Femur (tissue), 1 donor: Measurements from ENCODE around the gene C6orf47.
A peak's percentile ranks its signal among the peaks of the same experiment; 100 is the strongest.
"Not testable (repeated sequence)": the region's sequence is repeated elsewhere in the genome, so short reads cannot be mapped to it uniquely, and the experiment has no call there.

Source experiments
- DNase-seq: peaks from one replicate; pipeline ENCODE4 v3.0.0-alpha.2; 2017

C6orf47 gene, protein sequence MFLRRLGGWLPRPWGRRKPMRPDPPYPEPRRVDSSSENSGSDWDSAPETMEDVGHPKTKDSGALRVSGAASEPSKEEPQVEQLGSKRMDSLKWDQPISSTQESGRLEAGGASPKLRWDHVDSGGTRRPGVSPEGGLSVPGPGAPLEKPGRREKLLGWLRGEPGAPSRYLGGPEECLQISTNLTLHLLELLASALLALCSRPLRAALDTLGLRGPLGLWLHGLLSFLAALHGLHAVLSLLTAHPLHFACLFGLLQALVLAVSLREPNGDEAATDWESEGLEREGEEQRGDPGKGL

DNA sequence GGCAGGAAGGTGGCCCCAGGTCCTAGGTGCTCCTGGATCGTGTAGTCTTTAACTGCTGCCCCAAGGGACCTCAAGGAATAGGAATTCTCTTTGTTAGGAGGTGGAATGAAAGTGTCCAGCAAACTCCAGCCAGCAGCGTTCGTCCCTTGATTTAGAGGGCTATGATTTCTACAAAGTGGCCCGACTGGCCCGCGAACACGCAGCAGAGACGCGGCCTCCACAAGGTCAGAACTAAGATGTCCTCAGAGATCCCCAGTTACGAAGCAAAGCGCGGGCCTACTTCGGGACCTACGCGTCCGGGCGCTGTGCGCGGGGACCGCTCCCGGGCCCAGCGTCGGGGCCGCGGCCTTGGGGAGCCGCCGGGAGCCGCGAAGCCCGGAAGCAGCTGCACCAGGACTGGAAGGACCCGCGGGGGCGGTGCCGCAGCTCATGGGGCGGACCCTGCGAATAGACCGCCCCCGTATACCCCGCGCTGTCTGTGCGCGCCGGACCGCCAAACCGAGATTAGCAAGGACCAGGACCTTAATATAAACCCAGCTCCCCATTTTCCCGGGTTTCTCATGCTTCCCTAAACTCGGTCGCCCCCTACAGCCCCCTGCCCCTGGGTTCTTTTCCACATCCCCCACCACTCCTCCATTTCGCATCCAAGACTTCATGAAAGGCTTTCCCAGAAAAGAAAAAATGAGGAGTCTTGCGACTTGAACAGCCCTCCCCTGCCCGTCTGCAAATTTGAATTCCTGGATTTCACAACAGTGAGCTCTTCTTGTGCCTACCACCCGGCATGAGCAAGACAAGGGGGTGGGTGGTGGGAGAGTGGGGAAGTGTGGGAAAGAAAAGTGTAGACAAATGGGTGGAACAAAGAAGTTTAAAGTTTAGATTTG, at the start of gene C6orf47:
Gene C6orf47 (minus strand): TSS at position 398 of the 881 bp plus-strand sequence. CDS start 831 bp downstream, outside the sequence.
- DNase-seq, result peak; percentile 92

DNA sequence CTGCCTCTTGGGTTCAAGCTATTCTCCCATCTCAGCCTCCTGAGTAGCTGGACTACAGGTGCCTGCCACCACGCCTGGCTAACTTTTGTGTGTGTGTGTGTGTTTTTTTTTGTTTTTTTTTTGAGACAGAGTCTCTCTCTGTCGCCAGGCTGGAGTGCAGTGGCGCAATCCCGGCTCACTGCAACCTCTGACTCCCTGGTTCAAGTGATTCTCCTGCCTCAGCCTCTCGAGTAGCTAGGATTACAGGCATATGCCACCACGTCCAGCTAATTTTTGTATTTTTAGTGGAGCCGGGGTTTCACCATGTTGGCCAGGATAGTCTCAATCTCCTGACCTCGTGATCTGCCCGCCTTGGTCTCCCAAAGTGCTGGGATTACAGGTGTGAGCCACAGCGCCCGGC, 48.6 kb upstream of the C6orf47 start:
- not testable (repeated sequence) for DNase-seq

DNA sequence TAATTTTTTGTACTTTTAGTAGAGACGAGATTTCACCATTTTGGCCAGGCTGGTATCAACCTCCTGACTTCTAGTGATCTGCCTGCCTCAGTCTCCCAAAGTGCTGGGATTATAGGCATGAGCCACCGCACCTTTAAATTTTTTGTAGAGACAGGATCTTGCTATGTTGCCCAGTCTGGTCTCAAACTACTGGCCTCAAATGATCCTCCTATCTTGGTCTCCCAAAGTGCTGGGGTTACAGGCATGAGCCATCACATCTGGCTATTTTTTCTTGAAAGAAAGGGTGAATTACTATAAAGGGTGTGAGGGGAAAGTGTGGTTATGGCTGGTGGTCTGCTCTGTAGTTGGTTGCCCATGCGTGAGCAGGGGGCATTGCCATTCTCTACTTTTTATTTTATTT, 47.6 kb upstream of the C6orf47 start:
- DNase-seq, result no peak

DNA sequence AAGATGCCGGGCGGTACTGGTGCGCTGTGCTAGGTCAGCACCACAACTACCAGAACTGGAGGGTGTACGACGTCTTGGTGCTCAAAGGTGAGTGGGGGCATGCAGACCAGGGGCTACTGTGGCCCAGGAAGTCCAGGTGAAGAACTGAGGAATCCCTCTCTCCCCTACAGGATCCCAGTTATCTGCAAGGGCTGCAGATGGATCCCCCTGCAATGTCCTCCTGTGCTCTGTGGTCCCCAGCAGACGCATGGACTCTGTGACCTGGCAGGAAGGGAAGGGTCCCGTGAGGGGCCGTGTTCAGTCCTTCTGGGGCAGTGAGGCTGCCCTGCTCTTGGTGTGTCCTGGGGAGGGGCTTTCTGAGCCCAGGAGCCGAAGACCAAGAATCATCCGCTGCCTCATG, 47.1 kb upstream of the C6orf47 start:
- DNase-seq, result no peak

DNA sequence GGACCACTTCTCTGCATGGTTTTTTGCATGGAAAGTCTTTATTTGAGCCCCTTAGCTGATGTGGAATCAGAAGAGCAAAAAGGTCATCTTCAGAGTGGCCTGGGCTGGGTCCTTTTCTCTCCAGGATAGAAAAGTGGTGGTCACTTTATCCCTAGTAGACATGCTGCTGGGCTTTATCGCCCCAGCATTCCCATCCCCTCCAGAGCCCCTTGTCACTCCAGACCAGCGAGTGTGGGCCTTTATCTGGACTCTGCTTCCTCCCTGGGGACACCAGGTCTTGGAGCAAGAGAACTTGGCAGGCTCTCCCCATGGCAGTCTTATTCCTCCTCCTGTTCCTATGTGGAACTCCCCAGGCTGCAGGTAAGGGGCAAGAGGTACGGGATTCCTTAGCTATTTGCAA, 46.0 kb upstream of the C6orf47 start, which contains the start of gene LY6G6F:
Gene LY6G6F (plus strand): TSS at position 268 of the 400 bp plus-strand sequence. CDS start 41 bp downstream, at position 309.
- DNase-seq, result no peak

DNA sequence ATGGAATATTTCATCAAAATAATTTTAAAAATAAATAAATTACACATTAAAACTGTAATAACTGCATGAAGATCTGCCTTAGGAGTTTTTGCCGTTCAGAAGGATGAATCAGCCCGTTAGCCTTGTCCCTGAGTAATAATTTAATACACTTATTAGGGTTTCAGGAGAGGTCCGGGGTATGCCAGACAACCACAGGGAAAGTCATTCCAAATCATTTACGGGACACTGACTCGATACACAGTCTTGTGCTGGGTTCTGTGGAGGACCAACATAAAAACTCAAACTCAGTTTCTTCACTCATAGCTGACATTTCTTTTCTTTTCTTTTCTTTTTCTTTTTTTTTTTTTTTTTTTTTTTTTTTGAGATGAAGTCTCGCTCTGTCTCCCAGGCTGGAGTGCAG, 45.4 kb upstream of the C6orf47 start:
- no peak for DNase-seq

DNA sequence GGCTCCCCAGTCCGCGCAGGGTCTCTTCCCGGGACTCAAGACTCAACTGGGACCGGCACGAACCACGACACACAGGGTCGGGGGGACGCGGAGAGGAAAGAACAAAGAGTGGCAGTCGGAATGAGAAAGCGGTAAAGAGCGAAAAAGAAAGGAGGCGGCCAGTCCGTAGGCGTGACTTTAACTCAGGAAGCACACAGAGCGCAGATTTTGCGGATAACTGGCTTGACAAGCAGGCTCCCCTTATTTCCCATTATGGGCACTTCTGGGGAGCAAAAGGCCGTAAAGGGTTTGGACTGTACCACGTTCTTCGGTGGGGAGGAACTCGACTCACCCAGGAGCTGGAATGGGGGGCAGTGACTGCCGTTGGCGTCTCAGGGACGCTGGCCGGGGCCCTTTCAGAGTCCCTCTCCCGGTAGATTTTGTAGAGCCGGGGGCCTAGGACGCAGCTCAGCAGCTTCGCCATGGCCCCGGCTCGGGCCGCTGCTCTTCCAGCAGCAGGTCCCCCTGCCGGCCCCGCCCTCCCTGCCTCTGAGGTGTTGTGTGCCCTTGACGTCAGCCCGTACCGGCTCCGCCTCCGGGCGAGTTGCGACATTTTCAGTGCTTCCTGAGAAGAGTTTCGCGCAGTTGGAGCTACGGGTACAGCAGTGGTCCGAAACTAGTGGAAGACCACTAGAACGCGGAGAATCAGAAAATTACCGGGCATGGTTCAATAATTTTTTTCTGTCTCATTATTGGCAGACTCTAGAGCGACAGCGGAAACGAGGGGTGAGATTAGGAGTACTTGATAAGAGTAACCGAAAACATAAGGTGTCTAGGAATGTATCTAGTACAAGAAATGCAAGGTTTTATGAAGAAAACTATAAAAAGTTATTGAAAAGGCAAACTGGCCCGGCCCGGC, 42.5 kb upstream of the C6orf47 start, which contains the start of gene ABHD16A:
Gene ABHD16A (minus strand): TSS at position 506 of the 898 bp plus-strand sequence. CDS start 43 bp downstream, at position 463.
- peak; percentile 99 for DNase-seq

DNA sequence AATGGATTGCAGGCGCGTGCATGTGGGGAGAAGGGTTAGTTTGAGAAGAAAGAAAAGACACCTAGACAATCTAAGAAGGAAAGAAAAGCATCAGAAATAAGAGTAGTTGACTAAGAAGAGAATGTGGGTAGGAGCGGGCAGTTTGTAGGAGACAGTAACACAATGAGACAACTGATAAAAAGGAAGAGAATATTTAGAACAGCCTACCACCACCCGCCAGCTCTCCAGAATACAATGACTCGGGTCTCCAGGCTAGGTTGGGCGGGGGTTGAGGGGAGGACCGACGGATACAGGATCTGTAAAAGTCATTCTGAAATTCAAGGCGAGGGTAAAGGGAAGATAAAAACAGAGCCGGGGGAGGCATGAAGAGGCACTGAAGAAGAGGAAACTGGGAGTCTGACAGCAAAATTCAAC, 41.8 kb upstream of the C6orf47 start:
- DNase-seq, result no peak

DNA sequence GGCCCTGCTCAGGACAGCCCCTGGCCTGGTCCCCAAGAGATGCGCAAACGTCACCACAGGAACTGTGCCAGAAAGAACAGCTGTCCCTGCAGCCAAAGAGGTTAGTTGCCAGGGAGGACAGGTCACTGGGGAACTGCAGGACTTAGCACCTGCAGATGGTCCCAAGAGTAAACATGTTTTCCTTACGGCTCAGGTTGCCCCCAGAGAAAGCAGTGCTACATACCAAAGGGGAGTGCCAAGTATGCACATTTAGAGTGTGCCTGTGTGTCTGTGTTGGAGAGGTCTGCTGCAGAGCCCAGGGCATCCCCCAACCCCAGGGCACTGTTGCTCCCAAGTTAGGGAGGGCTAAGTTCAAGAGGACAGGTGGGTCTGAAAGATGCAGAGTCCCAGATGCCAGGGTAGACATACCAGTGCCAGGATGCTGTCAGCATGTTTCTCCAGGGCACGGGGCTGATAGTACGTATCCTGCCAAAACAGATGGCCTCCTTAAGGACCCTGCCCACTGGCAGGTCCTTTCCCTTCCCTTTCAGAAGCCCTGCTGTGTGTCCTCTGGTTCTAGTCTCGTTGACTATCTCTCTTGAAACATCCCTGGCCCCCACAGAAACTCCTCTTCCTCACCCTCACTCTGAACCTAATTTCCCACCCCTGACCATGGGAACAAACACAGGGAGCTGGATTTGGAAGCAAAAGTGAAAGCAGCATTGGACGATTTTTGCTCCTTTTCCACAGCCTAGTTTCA, 41.3 kb upstream of the C6orf47 start:
- peak; percentile 72 for DNase-seq

DNA sequence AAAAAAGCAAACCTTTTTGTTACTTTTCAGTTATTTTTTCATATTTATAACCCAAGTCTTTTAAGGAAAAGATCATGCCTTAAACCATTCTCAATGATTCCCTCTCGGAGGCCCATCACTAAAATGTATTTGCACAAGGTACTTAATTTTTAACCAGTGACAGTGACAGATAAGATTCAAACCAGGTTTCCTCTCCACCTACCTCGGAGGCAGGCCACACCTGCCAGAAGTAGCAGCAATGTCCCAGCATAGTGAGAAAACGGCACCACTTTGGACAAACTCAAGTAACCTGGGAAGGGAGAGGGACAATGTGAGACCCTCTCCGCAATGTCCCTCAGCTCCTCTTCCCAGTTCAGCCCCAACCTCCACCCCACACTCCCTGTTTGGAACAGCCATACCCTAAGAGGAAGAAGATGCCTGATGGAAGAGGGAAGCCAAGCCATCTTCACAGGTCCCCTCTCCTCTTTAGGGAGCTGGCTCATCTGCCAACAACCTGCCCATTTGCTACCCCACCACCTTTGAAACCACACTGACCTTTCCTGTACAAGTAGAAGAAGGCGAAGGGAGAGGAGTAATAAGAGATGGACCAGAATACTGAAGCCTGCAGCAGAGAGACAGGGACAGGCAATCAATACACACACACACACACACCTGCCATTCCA, 40.3 kb upstream of the C6orf47 start:
- DNase-seq, result no peak

DNA sequence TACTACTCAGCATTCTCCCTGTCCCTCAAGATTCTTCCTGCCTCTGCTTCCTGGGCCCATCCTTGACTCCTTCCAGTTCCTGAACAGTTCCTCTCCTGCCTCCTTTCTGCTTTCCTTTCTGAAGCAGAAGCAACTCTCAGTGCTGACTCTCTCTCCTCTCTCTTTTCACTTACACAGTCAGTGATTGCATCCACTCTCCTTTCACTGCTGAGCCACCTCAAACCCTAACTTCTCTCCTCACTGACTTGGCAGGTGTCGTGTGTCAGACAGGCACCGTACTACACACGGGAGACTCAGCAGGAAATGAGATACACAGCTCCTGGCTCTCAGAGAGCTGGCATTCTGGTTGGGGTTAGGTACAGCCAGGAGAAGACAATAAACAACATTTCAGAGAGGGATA, 37.0 kb upstream of the C6orf47 start:
- DNase-seq, result no peak

DNA sequence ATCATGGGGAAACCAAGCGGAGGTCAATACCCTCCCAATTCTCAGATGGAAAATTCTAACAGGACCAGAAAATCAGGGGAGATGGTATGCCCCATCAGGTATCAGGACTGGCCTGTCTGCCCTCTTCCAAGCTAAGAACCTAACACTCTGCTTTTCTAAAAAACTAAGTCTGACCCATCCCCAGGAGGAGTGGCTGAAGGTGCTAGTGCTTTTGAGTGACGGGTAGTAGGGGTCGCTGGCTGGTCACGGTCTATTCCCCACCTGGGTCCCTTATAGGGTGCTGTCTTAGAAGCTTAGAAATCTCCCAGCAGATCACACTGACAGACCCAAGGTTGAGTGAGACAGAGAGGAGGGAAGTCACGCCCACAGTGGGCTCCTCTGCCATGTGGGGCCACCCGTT, 33.0 kb upstream of the C6orf47 start:
- DNase-seq, result no peak

DNA sequence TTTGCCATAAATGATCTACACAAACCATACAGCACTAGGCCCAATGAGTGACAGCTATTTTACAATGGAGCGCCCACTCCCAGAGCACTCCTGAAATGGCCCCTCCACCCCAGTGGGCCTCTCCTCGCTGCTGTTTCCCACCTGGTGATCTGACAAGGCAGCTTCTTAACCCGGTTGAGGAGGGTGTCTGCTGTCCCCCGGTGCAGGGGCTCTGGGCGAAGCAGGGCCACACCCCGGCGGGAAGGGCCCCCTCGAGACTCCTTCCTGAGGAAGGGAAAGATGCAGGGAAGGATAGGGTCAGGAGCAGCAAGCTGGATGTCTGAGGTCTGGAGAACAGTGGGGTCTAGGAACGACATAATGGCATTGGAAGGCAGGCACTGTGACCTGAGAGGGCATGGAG, 32.3 kb upstream of the C6orf47 start:
- DNase-seq, result no peak

DNA sequence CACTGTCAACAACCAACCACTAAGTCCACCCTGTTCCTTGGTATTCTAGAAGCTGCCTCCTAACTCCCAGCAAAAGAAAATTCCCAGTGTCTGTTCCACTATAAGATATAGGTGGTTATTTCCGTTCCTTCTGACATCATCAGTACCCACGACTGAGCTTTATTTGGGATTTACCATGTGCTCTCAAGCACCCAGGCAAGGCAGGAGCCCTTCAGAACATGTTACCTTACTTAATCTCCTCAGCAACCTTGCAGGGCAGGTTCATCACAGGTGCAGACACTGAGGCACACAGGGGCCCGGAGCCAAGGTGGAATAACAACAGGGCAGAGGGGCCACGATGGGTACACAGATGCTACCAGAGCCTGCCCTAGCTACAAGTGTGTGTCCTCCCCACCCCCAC, 31.8 kb upstream of the C6orf47 start:
- no peak for DNase-seq

DNA sequence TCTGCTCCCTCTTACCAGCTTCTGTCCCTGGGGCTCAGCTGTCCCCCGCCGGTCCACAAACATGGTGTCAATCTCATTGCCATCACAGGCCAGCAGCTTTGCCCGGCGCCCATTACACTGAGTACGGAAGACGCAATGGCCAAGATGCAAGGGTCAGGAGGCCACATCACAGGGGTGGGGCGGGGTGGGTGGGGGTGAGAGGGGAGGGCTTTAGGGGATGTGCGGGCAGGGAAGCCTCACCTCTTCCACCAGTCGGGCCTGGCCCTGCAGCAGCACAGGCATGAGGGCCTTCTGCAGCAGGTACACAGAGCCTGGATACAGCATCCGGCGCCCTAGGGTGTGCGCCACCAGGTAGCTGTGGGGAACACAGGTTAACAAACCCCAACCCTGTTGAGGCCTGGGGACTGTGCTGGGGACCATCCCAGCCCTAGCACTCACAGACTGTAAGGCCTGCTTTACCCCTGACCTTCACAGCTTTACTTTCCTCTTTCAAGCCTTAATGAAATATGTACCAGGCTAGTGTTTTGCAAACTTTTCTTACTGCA, 31.1 kb upstream of the C6orf47 start:
- no peak for DNase-seq

DNA sequence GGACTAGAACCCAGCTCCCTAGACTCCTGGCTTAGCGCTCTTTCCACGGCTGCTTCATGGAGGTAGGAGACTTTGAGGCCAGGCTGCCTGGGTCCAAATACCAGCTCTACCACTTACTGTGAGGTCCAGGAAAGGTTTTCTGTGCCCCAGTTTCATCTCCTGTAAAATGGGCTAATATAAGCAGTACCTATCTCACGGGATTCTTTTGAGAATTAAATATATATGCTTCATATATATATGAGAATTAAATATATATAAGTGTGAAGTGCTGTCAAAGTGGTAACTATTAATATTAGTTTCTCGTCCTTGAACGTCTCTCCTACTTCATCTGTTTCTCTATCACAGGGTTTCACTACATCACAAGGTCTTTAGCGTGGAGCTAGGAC, 30.5 kb upstream of the C6orf47 start:
- DNase-seq, result no peak

DNA sequence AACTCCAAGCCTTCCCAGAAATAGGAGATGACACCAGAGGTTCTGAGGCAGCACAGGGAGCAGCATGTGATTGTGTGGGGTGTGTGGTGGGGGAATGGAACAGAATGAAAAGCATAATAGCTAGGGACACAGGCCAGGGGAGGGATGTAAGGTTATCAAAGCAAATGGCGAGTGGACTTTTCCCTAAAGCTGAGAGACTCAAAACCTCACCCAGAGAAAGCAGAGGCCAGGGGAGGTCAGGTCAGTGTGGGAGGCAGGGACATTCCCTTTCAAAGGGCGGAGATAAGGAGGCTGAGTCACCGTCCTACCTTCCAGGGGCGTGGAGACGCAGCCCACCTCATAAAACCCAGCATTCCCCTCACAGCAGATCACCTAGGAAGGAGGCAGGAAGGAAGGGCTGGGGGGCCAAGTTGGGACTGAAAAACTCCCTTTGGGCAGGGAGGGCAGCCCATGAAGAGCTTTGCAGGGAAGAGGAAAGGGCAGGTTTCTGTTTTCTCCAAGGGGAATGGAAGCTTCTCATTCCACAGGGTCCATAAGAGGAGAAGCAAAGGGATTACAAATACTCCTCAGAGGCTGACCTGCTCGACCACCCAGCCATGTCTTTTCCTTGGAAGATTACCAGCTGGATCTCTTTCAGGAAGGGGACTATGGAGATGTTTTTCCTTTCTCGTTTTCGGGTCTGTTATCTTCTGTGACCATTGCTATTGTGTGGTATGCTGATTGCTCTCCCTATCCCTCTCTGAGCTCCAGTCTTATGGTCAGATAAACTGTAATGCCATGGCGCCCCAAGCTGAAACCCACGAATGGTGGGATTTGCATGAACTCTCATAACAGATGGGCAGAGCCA, 29.9 kb upstream of the C6orf47 start:
- no peak for DNase-seq

DNA sequence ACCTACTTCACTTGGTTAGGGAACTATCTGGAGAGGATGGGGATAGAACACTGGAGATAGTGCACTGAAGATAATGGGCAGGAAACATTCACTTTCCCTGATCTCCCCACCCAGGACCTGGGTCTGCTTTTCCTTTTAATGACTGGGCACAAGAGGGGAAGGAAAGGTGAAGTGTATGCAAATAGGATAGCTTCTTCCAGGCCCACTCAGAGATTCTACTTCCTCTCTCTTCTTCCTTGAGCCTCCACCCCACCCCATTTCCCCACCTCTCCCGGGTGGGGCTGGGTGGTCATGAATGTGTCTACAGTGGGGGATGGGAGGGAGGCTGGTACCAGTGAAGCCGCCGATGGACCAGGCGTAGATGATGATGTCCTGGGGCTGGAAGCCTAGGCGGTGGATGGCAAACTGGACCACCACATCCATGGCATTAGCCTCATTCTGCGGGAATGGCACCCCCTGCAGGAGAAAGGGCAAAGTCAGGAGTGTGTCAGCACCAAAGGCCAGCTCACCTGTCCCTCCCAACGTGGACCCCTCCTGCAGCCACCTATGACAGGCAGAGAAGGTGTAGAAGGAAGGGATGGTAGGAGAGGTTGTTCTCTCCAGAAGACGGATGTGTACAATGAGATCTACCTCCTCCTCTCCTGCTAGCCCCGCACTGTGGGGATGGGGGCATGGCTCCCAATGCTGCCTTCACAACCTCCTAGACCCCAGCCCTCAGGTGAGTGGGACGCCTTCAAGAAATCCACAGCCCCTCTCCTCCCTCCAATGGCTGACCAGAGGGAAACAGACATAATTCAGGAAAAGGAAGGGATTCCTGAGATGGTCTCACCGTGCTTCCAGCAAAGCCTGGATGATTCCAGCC, 28.9 kb upstream of the C6orf47 start:
- DNase-seq, result no peak
